Iris pigment epithelial cell (primary cell): ENCODE data around the gene NOTCH4.
A peak's percentile ranks its signal among the peaks of the same experiment; 100 is the strongest.

Experiments used
- DNase-seq: peaks from one replicate; pipeline ENCODE4 v3.0.0-alpha.2; 2011; ENCODE audit warnings: low read depth

Gene NOTCH4

GRCh38 chr6:32181148-32181702, 42.6 kb downstream of the NOTCH4 start:
- no peak for DNase-seq

DNA sequence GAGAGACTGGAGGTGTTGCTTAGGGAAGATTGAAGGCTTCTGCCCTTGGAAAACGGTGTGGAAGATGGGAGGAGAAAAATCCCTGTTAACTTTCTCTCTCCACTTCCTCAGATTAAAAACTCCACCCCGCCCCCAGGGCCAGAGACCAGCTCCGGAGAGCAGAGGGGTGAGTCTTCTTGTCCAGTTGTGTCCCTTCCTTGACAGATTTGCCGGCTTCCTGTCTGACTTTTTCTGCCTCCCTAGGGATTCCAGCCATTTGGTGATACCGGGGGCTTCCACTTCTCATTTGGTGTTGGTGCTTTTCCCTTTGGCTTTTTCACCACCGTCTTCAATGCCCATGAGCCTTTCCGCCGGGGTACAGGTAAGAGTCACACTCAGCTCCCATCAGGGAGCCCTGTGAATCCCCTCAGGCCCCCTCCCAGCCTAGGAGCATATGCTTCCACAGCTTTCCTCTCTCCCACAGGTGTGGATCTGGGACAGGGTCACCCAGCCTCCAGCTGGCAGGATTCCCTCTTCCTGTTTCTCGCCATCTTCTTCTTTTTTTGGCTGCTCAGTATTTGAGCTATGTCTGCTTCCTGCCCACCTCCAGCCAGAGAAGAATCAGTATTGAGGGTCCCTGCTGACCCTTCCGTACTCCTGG, 44.0 kb downstream of the NOTCH4 start:
- no peak for DNase-seq

- peak; percentile 24 for DNase-seq
Observed at GRCh38 chr6:32178547-32179440, 45.1 kb downstream of the NOTCH4 start.

DNA sequence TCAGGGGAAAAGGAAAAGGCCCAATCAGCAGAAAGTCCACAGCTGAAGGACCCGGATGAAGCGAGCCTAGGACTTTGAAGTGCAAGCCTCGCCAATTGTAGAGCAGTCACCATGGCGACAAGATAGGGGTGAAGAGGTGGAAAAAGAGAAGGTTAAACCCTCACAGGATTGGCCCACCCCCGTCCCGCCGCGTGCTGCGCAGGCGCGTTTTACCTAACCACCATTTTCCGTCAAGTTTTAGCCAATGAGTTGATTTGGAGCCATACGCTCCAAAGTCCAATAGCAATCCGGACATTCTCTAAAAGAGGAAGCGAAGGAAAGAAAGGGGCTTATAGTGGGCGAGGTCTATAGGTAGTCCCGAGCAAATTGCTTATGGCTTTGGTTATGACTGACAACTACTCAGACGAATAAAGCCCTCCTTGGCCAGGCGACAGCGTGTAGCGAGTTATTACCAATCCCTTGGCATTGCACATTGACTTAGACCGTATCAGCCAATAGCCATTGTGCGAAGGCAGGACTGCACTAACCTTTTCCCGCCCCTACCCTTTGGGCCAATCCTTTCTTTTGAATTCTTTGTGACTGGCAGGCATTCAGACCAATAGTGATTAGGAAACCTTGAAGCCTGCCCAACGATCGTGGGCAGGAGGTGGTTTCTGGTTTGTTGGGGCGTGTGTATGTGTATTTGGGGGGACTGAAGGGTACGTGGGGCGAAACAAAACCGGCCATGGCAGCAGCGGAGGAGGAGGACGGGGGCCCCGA, 45.9 kb downstream of the NOTCH4 start, which contains the start of gene RNF5:
RNF5 (plus strand) TSS at position 618 of the 759 bp plus-strand sequence; CDS start at position 725, 107 bp downstream.
- DNase-seq, result peak; percentile 100

DNA sequence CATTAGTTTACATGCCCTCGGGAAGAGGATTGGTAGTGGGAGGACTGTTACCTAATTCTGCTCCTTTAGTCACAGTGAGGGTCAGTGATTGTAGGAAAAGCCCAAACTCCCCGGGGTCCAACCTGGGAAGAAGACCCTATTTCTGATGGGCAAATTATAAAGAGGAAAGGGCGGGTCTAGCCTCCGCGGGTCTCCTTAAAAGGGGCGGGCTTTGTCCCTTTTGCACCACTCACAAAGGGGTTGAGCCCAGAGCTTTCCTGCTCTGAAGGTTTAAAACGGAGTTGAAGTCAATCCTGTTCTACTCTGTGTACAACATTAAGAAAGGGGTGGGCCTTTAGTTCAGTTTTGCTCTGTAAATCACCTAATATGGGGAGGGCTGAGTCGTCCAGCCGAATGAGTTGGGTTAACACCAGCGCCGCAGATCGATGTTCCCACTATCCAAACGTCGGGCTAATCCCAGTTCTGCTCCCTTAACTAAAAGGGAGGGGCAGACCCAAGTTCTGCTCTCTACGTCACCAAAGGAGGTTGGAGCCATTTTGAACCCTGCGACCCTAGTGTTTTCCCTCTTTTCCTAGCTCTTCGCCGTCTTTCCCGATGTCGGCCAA, 46.6 kb downstream of the NOTCH4 start:
- DNase-seq, result peak; percentile 74

GRCh38 chr6:32176476-32177182, 47.2 kb downstream of the NOTCH4 start:
- DNase-seq, result peak; percentile 82

- DNase-seq, result peak; percentile 97
Observed at GRCh38 chr6:32175711-32176475, 48.0 kb downstream of the NOTCH4 start, which contains the start of gene AGPAT1. AGPAT1 (minus strand) TSS chr6:32176084; CDS start chr6:32171496, 4,588 bp downstream.

GRCh38 chr6:32175322-32175710, 48.6 kb downstream of the NOTCH4 start:
- no peak for DNase-seq

DNA sequence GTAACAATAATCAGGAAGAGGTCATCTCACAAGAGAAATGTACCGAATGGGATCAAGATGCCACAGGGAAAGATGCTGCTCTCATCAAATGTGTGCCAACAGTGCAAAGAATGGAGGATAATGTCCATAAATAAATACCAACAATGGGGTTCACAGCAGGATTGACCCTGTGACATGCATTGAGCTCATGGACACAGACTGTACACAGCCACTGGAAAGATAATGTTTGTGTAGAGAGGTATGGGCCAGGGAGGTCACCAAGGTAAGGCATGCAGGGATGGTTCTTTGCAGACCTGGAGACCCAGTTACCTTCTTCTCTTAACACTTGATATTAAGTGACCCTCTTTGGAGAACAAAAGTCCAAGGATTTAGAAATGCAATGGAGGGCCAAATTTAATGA, 49.5 kb downstream of the NOTCH4 start:
- no peak for DNase-seq

DNA sequence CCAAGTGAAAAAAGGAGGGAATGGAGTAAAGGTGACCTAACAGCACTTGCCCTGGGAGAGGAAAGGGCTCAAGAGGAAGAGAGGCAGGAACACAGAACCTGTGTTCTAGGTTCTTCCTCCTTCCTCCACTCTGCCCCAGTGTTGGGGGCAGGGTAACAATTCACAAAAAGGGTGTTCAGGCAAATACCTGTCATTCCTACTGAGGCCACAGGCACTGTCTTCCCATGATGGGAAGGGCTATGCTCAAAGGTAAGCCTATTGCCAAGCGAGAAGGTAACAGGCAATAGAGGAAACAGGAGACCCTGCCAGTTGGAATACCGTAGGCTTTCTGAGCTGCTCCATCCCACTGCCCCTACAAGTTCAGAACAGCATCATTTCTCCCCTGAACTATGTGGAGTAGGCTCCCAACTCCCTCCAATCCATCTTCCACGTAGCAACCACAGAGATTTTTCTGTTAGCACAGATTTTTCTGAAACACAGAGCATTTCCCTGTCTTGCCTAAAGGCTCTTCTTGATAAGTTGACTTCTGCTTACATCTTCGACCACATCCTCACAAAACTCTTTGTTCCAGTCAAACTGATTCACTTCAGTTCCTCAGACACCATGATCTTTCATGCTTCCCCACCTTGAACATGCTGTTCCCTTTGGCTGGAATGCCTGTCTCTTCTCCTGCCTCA, 50.7 kb downstream of the NOTCH4 start:
- no peak for DNase-seq

- DNase-seq, result no peak
Observed at GRCh38 chr6:32171234-32171633, 52.6 kb downstream of the NOTCH4 start.

DNA sequence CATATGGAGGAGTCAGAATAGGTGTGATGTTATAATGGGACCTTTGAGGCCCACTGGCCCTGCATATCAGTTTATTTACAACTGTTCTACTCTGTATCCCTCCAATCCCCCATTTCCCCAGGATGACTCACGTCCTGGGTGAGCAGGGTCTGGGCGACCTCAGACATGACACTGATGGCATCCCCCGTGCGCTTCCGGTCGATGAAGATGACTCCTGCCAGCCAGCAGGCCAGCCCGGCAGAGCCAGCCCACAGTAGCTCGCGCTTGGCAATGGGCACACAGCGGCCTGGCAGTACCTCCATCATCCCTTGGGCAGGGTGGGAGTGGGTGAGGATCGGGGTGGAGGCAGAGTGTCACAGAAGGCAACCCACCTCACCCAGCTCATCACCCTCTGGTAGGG, 53.6 kb downstream of the NOTCH4 start:
- no peak for DNase-seq

- peak; percentile 35 for DNase-seq
Observed at GRCh38 chr6:32168807-32169591, 54.9 kb downstream of the NOTCH4 start.

DNA sequence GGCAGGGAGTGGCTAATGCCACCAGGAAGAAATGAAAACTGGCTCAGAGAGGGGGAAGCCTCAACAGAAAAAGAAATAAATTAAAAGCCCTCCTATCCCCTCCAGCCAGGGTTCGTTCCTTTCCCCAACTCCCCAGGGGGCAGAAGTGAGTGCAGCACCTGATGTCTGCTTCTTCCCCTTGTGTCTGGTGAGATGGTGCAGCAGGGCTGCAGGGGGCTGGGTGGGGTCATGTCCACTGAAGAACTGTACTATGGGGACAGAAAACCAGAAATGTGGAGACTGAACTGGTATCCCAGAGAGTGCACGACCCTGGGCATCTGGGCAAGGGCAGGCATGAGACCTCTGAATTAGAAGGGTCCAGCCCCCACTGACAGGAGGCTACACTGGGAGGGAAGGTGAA, 55.5 kb downstream of the NOTCH4 start:
- no peak for DNase-seq

GRCh38 chr6:32167761-32168262, 56.1 kb downstream of the NOTCH4 start:
- no peak for DNase-seq

DNA sequence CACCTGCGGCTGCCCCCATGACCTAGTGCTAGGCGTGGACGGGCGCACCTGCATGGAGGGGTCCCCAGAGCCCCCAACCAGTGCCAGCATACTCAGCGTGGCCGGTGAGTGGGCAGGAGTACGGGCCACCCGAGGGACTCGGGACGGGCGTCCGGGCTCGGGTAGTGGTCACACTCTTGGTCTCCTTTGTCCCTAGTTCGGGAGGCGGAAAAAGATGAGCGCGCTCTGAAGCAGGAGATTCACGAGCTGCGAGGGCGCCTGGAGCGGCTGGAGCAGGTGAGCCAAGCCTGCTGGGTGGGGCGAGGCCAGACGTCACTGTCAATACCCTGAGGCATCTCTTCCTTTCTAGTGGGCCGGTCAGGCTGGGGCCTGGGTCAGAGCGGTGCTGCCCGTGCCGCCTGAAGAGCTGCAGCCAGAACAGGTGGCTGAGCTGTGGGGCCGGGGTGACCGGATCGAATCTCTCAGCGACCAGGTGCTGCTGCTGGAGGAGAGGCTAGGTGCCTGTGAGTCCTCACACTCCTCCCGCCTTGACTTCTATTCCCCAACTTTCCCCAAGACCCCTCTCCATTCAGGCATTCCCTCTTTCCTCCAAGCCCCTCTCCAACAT, 56.6 kb downstream of the NOTCH4 start:
- DNase-seq, result no peak

- DNase-seq, result no peak
Observed at GRCh38 chr6:32166411-32167061, 57.3 kb downstream of the NOTCH4 start.

DNA sequence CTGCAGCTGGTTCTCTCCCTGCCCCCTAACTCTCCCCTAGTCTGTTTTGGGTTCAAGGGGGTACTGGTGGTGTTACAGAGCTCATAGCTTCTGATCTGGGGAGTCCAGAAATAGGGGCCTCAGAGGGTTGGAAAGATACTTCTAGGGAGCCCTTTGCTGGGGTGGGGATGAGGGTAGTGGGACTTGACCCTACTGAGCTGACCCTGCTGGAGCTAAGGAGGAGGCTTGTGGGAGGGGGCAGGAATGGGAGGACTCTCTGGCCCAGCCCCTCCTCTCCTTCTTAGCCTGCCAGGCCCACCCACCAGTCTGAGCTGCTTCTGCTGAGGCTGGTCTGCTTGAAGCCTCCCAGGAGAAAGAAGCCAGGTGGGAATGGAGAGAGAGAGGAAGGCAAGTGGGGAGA, 59.6 kb downstream of the NOTCH4 start, which contains the start of gene EGFL8:
EGFL8 (plus strand) TSS at position 301 of the 400 bp plus-strand sequence. CDS start 1,571 bp downstream, outside the sequence.
- no peak for DNase-seq
